ENCODE data around the gene SUSD5. TPM values are rescaled to one million over a fixed set of nuclear protein-coding genes. Genes with fewer than 3 reads are reported as not detected.
A peak's percentile ranks its signal among the peaks of the same experiment; 100 is the strongest.

The SUSD5 gene
- under 1 TPM in 2 of 4 donors, not detected in 2; 0.32 to 0.55 TPM for total RNA-seq

- Histone ChIP-seq H3K4me3 (peak within 1 kb of the TSS in 2 of 4 donors; percentile 26 to 47), H3K4me1 (peaks cover 4 to 12% (median 7%) of the 10 kb centered on the region in 4 donors), H3K36me3 (no peaks in the 10 kb centered on the region), H3K27me3 (peaks cover 68% of the 10 kb centered on the region), H3K9me3 (no peaks in the 10 kb centered on the region), H3K27ac (no peak within 1 kb of the TSS)
- in situ Hi-C loops (cut with MboI; ENCODE audit: low pct_ligation_motif_present in 1 of 4, low pct_unique_long_range_greater_than_20kb in 1 of 4, low sequenced_read_pairs in 3 of 4): no loop called here
- 2% methylated on average over 66 of the region's 90 CpGs; no CpG with 5 or more reads in 1 of the 2 donors for WGBS, 2 donors (ENCODE audit: low coverage in 1 of 2)
- intact Hi-C loops (cut with DNase I; ENCODE audit: low total_unique reads): no loop called here
- no peak for TF ChIP-seq POLR2A (IDR thresholded peaks at IDR 0.05)
- no peak for TF ChIP-seq CTCF (IDR thresholded peaks at IDR 0.05)
- TF ChIP-seq EP300 (IDR thresholded peaks at IDR 0.05; ENCODE audit: low read depth): no peak
- no peak for TF ChIP-seq POLR2AphosphoS5 (IDR thresholded peaks at IDR 0.05)
- no peak for DNase-seq
Observed at GRCh38 chr3:33218446-33219174, at the start of gene SUSD5. TSS of gene SUSD5 (minus strand) at chr3:33218810. CDS start at chr3:33218797, 13 bp downstream.

GRCh38 chr3:33260104-33260503, 41.5 kb upstream of the SUSD5 start:
- intact Hi-C loops (cut with DNase I; ENCODE audit: low total_unique reads) (no loop called here), in situ Hi-C loops (cut with MboI; ENCODE audit: low pct_ligation_motif_present in 1 of 4, low pct_unique_long_range_greater_than_20kb in 1 of 4, low sequenced_read_pairs in 3 of 4) (no loop called here)
- Histone ChIP-seq H3K36me3 (no peaks in the 10 kb centered on the region), H3K9me3 (no peaks in the 10 kb centered on the region), H3K4me1 (no peaks in the 10 kb centered on the region), H3K27me3 (no peaks in the 10 kb centered on the region), H3K4me3 (no peak overlapping the region), H3K27ac (no peak overlapping the region)
- 80 to 88% methylated on average over 5 of the region's 5 CpGs for WGBS, 2 donors (ENCODE audit: low coverage in 1 of 2)
- DNase-seq: no peak
- no peak for TF ChIP-seq POLR2AphosphoS5 (IDR thresholded peaks at IDR 0.05)

- Histone ChIP-seq H3K4me3 (no peak overlapping the region), H3K9me3 (no peaks in the 10 kb centered on the region), H3K27me3 (no peaks in the 10 kb centered on the region), H3K27ac (no peak overlapping the region), H3K36me3 (no peaks in the 10 kb centered on the region), H3K4me1 (no peaks in the 10 kb centered on the region)
- DNase-seq: no peak
- WGBS, 2 donors (ENCODE audit: low coverage in 1 of 2): 40 to 74% methylated on average over 1 to 2 of the region's 2 CpGs
- TF ChIP-seq CTCF (IDR thresholded peaks at IDR 0.05) (no peak), POLR2AphosphoS5 (IDR thresholded peaks at IDR 0.05) (no peak), POLR2A (IDR thresholded peaks at IDR 0.05) (no peak), EP300 (IDR thresholded peaks at IDR 0.05; ENCODE audit: low read depth) (no peak)
- intact Hi-C loops (cut with DNase I; ENCODE audit: low total_unique reads): no loop called here
- in situ Hi-C loops (cut with MboI; ENCODE audit: low pct_ligation_motif_present in 1 of 4, low pct_unique_long_range_greater_than_20kb in 1 of 4, low sequenced_read_pairs in 3 of 4): no loop called here
Observed at GRCh38 chr3:33256249-33256648, 37.6 kb upstream of the SUSD5 start.

DNA sequence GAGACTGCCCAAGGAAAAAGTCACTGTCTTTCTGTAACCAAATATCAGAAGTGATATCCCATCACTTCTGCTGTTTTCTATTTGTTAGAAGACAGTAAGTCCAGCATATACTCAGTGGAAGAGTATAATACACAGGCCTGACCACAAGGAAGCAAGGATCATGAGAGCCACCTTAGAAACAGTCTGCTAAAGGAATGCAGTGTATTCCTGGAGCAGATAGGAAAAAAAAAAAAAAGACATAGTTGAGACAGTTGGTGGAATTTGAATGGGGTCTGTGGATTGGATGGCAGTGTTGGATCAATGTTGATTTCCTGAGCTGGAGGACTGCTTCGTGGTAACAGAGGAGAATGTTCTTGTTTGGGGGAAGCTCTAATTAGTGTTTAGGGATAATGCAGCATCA, 32.1 kb upstream of the SUSD5 start:
- Histone ChIP-seq H3K4me1 (no peaks in the 10 kb centered on the region), H3K27me3 (no peaks in the 10 kb centered on the region), H3K27ac (no peak overlapping the region), H3K36me3 (no peaks in the 10 kb centered on the region), H3K4me3 (no peak overlapping the region), H3K9me3 (no peaks in the 10 kb centered on the region)
- intact Hi-C loops (cut with DNase I; ENCODE audit: low total_unique reads) (no loop called here), in situ Hi-C loops (cut with MboI; ENCODE audit: low pct_ligation_motif_present in 1 of 4, low pct_unique_long_range_greater_than_20kb in 1 of 4, low sequenced_read_pairs in 3 of 4) (no loop called here)
- WGBS, 2 donors (ENCODE audit: low coverage in 1 of 2): 22 to 62% methylated on average over 1 of the region's 1 CpG
- DNase-seq: no peak
- TF ChIP-seq POLR2AphosphoS5 (IDR thresholded peaks at IDR 0.05) (no peak), EP300 (IDR thresholded peaks at IDR 0.05; ENCODE audit: low read depth) (no peak), CTCF (IDR thresholded peaks at IDR 0.05) (no peak), POLR2A (IDR thresholded peaks at IDR 0.05) (no peak)

- TF ChIP-seq EP300 (IDR thresholded peaks at IDR 0.05; ENCODE audit: low read depth) (no peak), POLR2AphosphoS5 (IDR thresholded peaks at IDR 0.05) (no peak), CTCF (IDR thresholded peaks at IDR 0.05) (no peak), POLR2A (IDR thresholded peaks at IDR 0.05) (no peak)
- H3K4me1 ChIP-seq: no peaks in the 10 kb centered on the region
- no peaks in the 10 kb centered on the region for H3K9me3 ChIP-seq
- H3K36me3 ChIP-seq: no peaks in the 10 kb centered on the region
- intact Hi-C loops (cut with DNase I; ENCODE audit: low total_unique reads): no loop called here
- DNase-seq: no peak
- no peak overlapping the region for H3K27ac ChIP-seq
- in situ Hi-C loops (cut with MboI; ENCODE audit: low pct_ligation_motif_present in 1 of 4, low pct_unique_long_range_greater_than_20kb in 1 of 4, low sequenced_read_pairs in 3 of 4): no loop called here
- H3K27me3 ChIP-seq: peaks cover 3% of the 10 kb centered on the region
- H3K4me3 ChIP-seq: no peak overlapping the region
Observed at GRCh38 chr3:33246786-33247185, 28.2 kb upstream of the SUSD5 start.
